OCI-LY3 (cell line): ENCODE results near the gene NCOA3.
A peak's percentile ranks its signal among the peaks of the same experiment; 100 is the strongest.

Source experiments
- H2AFZ ChIP-seq: fragments of 200-600, 300-600 bp; shearing (Covaris generic); 2 replicates; pipeline ENCODE4 v1.6.0; 2014; ENCODE audit warnings: antibody characterized with exemption, low read depth, low read length
- H3K27ac ChIP-seq: fragments of 200-600, 300-600 bp; sonication (generic); 2 replicates; pipeline ENCODE4 v1.5.1; 2014; ENCODE audit warnings: mild to moderate bottlenecking, low read length, moderate library complexity, mixed read lengths
- H3K27me3 ChIP-seq: fragments of 200-600, 300-600 bp; sonication (generic); 2 replicates; pipeline ENCODE4 v1.6.1; 2014; ENCODE audit warnings: low read depth, low read length, mixed read lengths
- H3K36me3 ChIP-seq: fragments of 200-600, 300-600 bp; sonication (generic); replicated peaks from 2 replicates; pipeline ENCODE3; 2014; ENCODE audit warnings: low read depth, low read length, mixed read lengths
- H3K4me1 ChIP-seq: fragments of 300-600, 200-600 bp; sonication (generic); 2 replicates; pipeline ENCODE4 v1.6.1; 2014; ENCODE audit warnings: low read length, mixed read lengths
- H3K4me2 ChIP-seq: fragments of 200-600, 300-600 bp; sonication (generic); 2 replicates; pipeline ENCODE4 v1.6.1; 2014; ENCODE audit warnings: low read length, mixed read lengths
- H3K4me3 ChIP-seq: fragments of 300-600, 200-600 bp; sonication (generic); 2 replicates; pipeline ENCODE4 v1.5.1; 2014; ENCODE audit warnings: antibody characterized with exemption, mild to moderate bottlenecking, low read length, moderate library complexity
- H3K79me2 ChIP-seq: fragments of 300-600, 200-600 bp; shearing (Covaris generic); 2 replicates; pipeline ENCODE4 v1.6.1; 2014; ENCODE audit warnings: mild to moderate bottlenecking, low read length, mixed read lengths
- H3K9ac ChIP-seq: fragments of 300-600, 200-600 bp; shearing (Covaris generic); 2 replicates; pipeline ENCODE4 v1.6.0; 2014; ENCODE audit warnings: mild to moderate bottlenecking, low read length, moderate library complexity
- H3K9me3 ChIP-seq: fragments of 200-600, 300-600 bp; shearing (Covaris generic); 2 replicates; pipeline ENCODE4 v1.6.1; 2014; ENCODE audit warnings: low read length, mixed read lengths; ENCODE audit not compliant: insufficient read depth
- H4K20me1 ChIP-seq: fragments of 200-600, 300-600 bp; sonication (generic); 2 replicates; pipeline ENCODE4 v1.6.1; 2016; ENCODE audit warnings: low read length, mixed read lengths; ENCODE audit not compliant: insufficient read depth
- CTCF ChIP-seq: fragments of 200-600, 300-600 bp; sonication (generic); IDR thresholded peaks from 2 replicates; pipeline ENCODE4 v1.5.1; 2014; ENCODE audit warnings: antibody characterized with exemption, low read length, low read depth
- EZH2phosphoT487 ChIP-seq: fragments of 200-600 bp; shearing (Covaris generic); IDR thresholded peaks from 2 replicates; pipeline ENCODE4 v1.6.1; 2018; ENCODE audit warnings: antibody characterized with exemption, mixed run types, low read depth

The NCOA3 gene

GRCh38 chr20:47533518-47534062 is 31.9 kb downstream of the NCOA3 start:
- Histone ChIP-seq H3K4me3 (no peak overlapping the region), H2AFZ (no peak overlapping the region), H3K4me2 (no peak overlapping the region), H3K9ac (no peak overlapping the region), H3K79me2 (peaks cover 100% of the 10 kb centered on the region), H3K9me3 (no peaks in the 10 kb centered on the region), H3K27ac (no peak overlapping the region), H3K4me1 (no peaks in the 10 kb centered on the region), H3K27me3 (no peaks in the 10 kb centered on the region), H3K36me3 (peaks cover 45% of the 10 kb centered on the region), H4K20me1 (peaks cover 97% of the 10 kb centered on the region)
- no peak for TF ChIP-seq CTCF
- TF ChIP-seq EZH2phosphoT487: no peak

GRCh38 chr20:47534405-47534804 is 32.7 kb downstream of the NCOA3 start:
- H3K27me3 ChIP-seq: no peaks in the 10 kb centered on the region
- H3K27ac ChIP-seq: no peak overlapping the region
- H3K4me3 ChIP-seq: no peak overlapping the region
- H3K79me2 ChIP-seq: peaks cover 100% of the 10 kb centered on the region
- no peak for TF ChIP-seq CTCF
- H3K4me2 ChIP-seq: no peak overlapping the region
- H2AFZ ChIP-seq: no peak overlapping the region
- H3K36me3 ChIP-seq: peaks cover 45% of the 10 kb centered on the region
- no peaks in the 10 kb centered on the region for H3K4me1 ChIP-seq
- peaks cover 98% of the 10 kb centered on the region for H4K20me1 ChIP-seq
- H3K9me3 ChIP-seq: no peaks in the 10 kb centered on the region
- H3K9ac ChIP-seq: no peak overlapping the region

GRCh38 chr20:47535088-47535487 is 33.4 kb downstream of the NCOA3 start:
- H3K4me1 ChIP-seq: peaks cover 3% of the 10 kb centered on the region
- no peak overlapping the region for H2AFZ ChIP-seq
- no peak overlapping the region for H3K9ac ChIP-seq
- H4K20me1 ChIP-seq: peaks cover 98% of the 10 kb centered on the region
- H3K4me2 ChIP-seq: no peak overlapping the region
- H3K4me3 ChIP-seq: no peak overlapping the region
- TF ChIP-seq EZH2phosphoT487 (no peak), CTCF (peak; percentile 29; the same call in 1 of the 2 replicates)
- H3K27me3 ChIP-seq: no peaks in the 10 kb centered on the region
- no peak overlapping the region for H3K27ac ChIP-seq
- peaks cover 39% of the 10 kb centered on the region for H3K36me3 ChIP-seq
- H3K79me2 ChIP-seq: peaks cover 100% of the 10 kb centered on the region
- H3K9me3 ChIP-seq: no peaks in the 10 kb centered on the region

GRCh38 chr20:47535994-47536393 is 34.3 kb downstream of the NCOA3 start:
- Histone ChIP-seq H3K4me3 (no peak overlapping the region), H3K36me3 (peaks cover 34% of the 10 kb centered on the region), H3K79me2 (peaks cover 100% of the 10 kb centered on the region), H3K9ac (no peak overlapping the region), H3K9me3 (no peaks in the 10 kb centered on the region), H3K4me1 (peaks cover 13% of the 10 kb centered on the region), H2AFZ (no peak overlapping the region), H3K27ac (no peak overlapping the region), H3K4me2 (no peak overlapping the region), H4K20me1 (peaks cover 98% of the 10 kb centered on the region), H3K27me3 (no peaks in the 10 kb centered on the region)
- TF ChIP-seq EZH2phosphoT487 (no peak), CTCF (no peak)
